A549 (cell line): Measurements from ENCODE around the gene PLA2G5. TPM values are rescaled to one million over a fixed set of nuclear protein-coding genes. Genes with fewer than 3 reads are reported as not detected.

Experiments
- ATAC-seq, 2 experiments: fragments of 200-7000 bp in 1 of 2; fragments of >200 bp in 1 of 2; cut with Nextera tagmentation in 1 of 2; cut with Tn5 transposase in 1 of 2; 3 replicates each; pipeline versions ENCODE4 v1.8.0 to v1.9.1; 2018 to 2020; ENCODE audit warnings: mild to moderate bottlenecking in 1 of 2, moderate library complexity in 1 of 2
- CTCF ChIA-PET: fragments of 300-600 bp; sonication (Branson Sonifier 250); formaldehyde crosslinking; extraction: SDS; loops from one replicate; lab custom pipeline; 2021; ENCODE audit warnings: antibody characterized with exemption, inconsistent platforms; lab: Yijun Ruan, JAX
- POLR2A ChIA-PET: fragments of 350-600 bp; formaldehyde crosslinking; extraction: SDS; loops from one replicate; lab custom pipeline; 2021; ENCODE audit warnings: antibody characterized with exemption, inconsistent platforms; lab: Yijun Ruan, JAX
- DNase-seq, 2 experiments: peaks; one replicate each; pipeline versions ENCODE4 v3.0.0 to v3.0.0-alpha.2; 2011 to 2016; ENCODE audit warnings: low read depth in 1 of 2, low spot score in 1 of 2
- FAIRE-seq: peaks from 2 replicates; lab custom pipeline; 2011; peaks lifted over from hg19 to GRCh38; lab: Jason Lieb, UNC
- H3K27ac ChIP-seq, 2 experiments: fragments of >200 bp; sonication (Bioruptor Twin); formaldehyde crosslinking; 3 replicates each; pipeline ENCODE4 v1.5.1; 2016 to 2017
- H3K4me1 ChIP-seq: fragments of >200 bp; sonication (Bioruptor Twin); formaldehyde crosslinking; 3 replicates; pipeline ENCODE4 v1.6.1; 2016
- H3K4me2 ChIP-seq: fragments of >200 bp; sonication (Bioruptor Twin); formaldehyde crosslinking; 3 replicates; pipeline ENCODE4 v1.6.1; 2016
- H3K4me3 ChIP-seq: fragments of >200 bp; sonication (Bioruptor Twin); formaldehyde crosslinking; 3 replicates; pipeline ENCODE4 v1.5.1; 2016
- H3K9me3 ChIP-seq: fragments of >200 bp; sonication (Bioruptor Twin); formaldehyde crosslinking; 3 replicates; pipeline ENCODE4 v1.6.1; 2016
- BHLHE40 ChIP-seq: IDR thresholded peaks from 2 replicates; pipeline ENCODE4 v1.6.1; 2012; ENCODE audit warnings: low read depth, low read length, inconsistent platforms
- CEBPB ChIP-seq, 2 experiments: fragments of >200 bp in 1 of 2; sonication (Bioruptor Twin) in 1 of 2; formaldehyde crosslinking in 1 of 2; IDR thresholded peaks; 2 replicates each; pipeline ENCODE4 v1.6.1; 2012 to 2016
- FOSB ChIP-seq: fragments of 250-450 bp; sonication (Bioruptor Pico); IDR thresholded peaks from 2 replicates; pipeline ENCODE4 v1.5.0; 2020; ENCODE audit warnings: mild to moderate bottlenecking, moderate library complexity
- FOSL2 ChIP-seq, 2 experiments: fragments of 450-650 bp in 1 of 2; fragments of >200 bp in 1 of 2; sonication (Bioruptor Twin) in 1 of 2; formaldehyde crosslinking; IDR thresholded peaks; 2 replicates each; pipeline versions ENCODE4 v1.5.0 to v1.6.1; 2016 to 2020; ENCODE audit warnings: mild to moderate bottlenecking in 1 of 2, moderate library complexity in 1 of 2
- FOXS1 ChIP-seq: fragments of 250-450 bp; sonication (Bioruptor Pico); IDR thresholded peaks from 2 replicates; pipeline ENCODE4 v1.5.0; 2020; ENCODE audit warnings: mild to moderate bottlenecking, moderate library complexity
- HDAC2 ChIP-seq: fragments of 200-600 bp; sonication (generic); IDR thresholded peaks from 2 replicates; pipeline ENCODE4 v1.6.1; 2016
- HEYL ChIP-seq: fragments of 250-450 bp; sonication (Bioruptor Pico); IDR thresholded peaks from 2 replicates; pipeline ENCODE4 v1.8.0; 2021; ENCODE audit warnings: mild to moderate bottlenecking, moderate library complexity
- HOXB13 ChIP-seq: fragments of 250-450 bp; sonication (Bioruptor Pico); IDR thresholded peaks from 2 replicates; pipeline ENCODE4 v1.5.0; 2020; ENCODE audit warnings: low read depth, mild to moderate bottlenecking, moderate library complexity
- JUN ChIP-seq, 2 experiments: fragments of >200 bp; sonication (Bioruptor Twin); formaldehyde crosslinking; IDR thresholded peaks; 2 replicates in 1 of 2; 3 replicates in 1 of 2; pipeline ENCODE4 v1.6.1; 2016 to 2017
- KDM1A ChIP-seq: fragments of 200-600 bp; sonication (generic); IDR thresholded peaks from 2 replicates; pipeline ENCODE4 v1.6.1; 2016; ENCODE audit warnings: low read depth, mild to moderate bottlenecking
- KDM5A ChIP-seq: fragments of 200-600 bp; sonication (generic); IDR thresholded peaks from 2 replicates; pipeline ENCODE4 v1.6.1; 2016; ENCODE audit warnings: antibody characterized with exemption, mild to moderate bottlenecking
- MAZ ChIP-seq: fragments of 150-350 bp; IDR thresholded peaks from 2 replicates; pipeline ENCODE4 v1.6.1; 2014; ENCODE audit warnings: antibody characterized with exemption, low read depth, low read length, borderline replicate concordance
- MYC ChIP-seq: IDR thresholded peaks from 2 replicates; pipeline ENCODE4 v1.6.1; 2012; ENCODE audit warnings: mild to moderate bottlenecking, inconsistent platforms, low read length, improper control_type of control experiment, borderline replicate concordance
- NFE2L2 ChIP-seq: fragments of 150-350 bp; conservative IDR thresholded peaks from 2 replicates; pipeline ENCODE4 v1.6.1; 2014; ENCODE audit warnings: low read length
- PHF8 ChIP-seq: fragments of 200-600 bp; sonication (generic); IDR thresholded peaks from 2 replicates; pipeline ENCODE4 v1.6.1; 2016; ENCODE audit warnings: low read depth, mild to moderate bottlenecking, antibody characterized with exemption, moderate library complexity, borderline replicate concordance
- RCOR1 ChIP-seq: fragments of 150-350 bp; IDR thresholded peaks from 2 replicates; pipeline ENCODE4 v1.6.1; 2014; ENCODE audit warnings: antibody characterized with exemption, low read length, low read depth
- RNF2 ChIP-seq: fragments of 200-600 bp; sonication (generic); IDR thresholded peaks from 2 replicates; pipeline ENCODE4 v1.6.1; 2016; ENCODE audit warnings: low read depth, mild to moderate bottlenecking, antibody characterized with exemption, moderate library complexity, borderline replicate concordance
- TFCP2L1 ChIP-seq: fragments of 250-450 bp; sonication (Bioruptor Pico); IDR thresholded peaks from 2 replicates; pipeline ENCODE4 v1.5.0; 2021; ENCODE audit warnings: mild to moderate bottlenecking
- ZC3H11A ChIP-seq: fragments of 450-650 bp; IDR thresholded peaks from 2 replicates; pipeline ENCODE4 v1.6.1; 2014; ENCODE audit warnings: antibody characterized with exemption, mild to moderate bottlenecking
- ZFP36 ChIP-seq: fragments of 450-650 bp; IDR thresholded peaks from 2 replicates; pipeline ENCODE4 v1.6.1; 2014; ENCODE audit warnings: borderline replicate concordance; ENCODE audit not compliant: partially characterized antibody
- ZNF302 ChIP-seq: fragments of 250-450 bp; sonication (Bioruptor Pico); IDR thresholded peaks from 2 replicates; pipeline ENCODE4 v1.9.0; 2021; ENCODE audit warnings: inconsistent platforms, mild to moderate bottlenecking, moderate library complexity
- WGBS: methylation state at CpG from one replicate; pipeline ENCODE4 v1.1.6; 2017; ENCODE audit errors: missing lambda C conversion rate; 5-methylcytosine and 5-hydroxymethylcytosine counted together
- polyA plus RNA-seq, 4 experiments: library from polyadenylated mRNA; depleted of rRNA in 3 of 4; stranded (reverse); fragments of >200 nt; fragmentation: RNase III in 1 of 4; extraction: RNeasy Plus Mini Kit Qiagen cat#74134 plus additional on column Dnase treatment in 1 of 4; gene quantifications; 2 replicates in 3 of 4; 3 replicates in 1 of 4; pipeline ENCODE4 v1.2.3, GENCODE V29; 2011 to 2017
- TF ChIP-seq, protein P1 (sequence below): fragments of 250-450 bp; sonication (Bioruptor Pico); IDR thresholded peaks from 2 replicates; pipeline ENCODE4 v1.5.0; 2021; ENCODE audit warnings: mild to moderate bottlenecking, moderate library complexity, borderline replicate concordance
- TF ChIP-seq, protein P2 (sequence below): IDR thresholded peaks from 2 replicates; pipeline ENCODE4 v1.6.1; 2012
- TF ChIP-seq, protein P3 (sequence below): fragments of >200 bp; sonication (Bioruptor Twin); formaldehyde crosslinking; IDR thresholded peaks from 3 replicates; pipeline ENCODE4 v1.6.1; 2016
- TF ChIP-seq, protein P4 (sequence below): fragments of 450-650 bp; IDR thresholded peaks from 2 replicates; pipeline ENCODE4 v1.6.1; 2014; ENCODE audit warnings: antibody characterized with exemption

PLA2G5 gene
- polyA plus RNA-seq, 2 of the 4 experiments (the other 2 are of a cell fraction) = not detected

DNA sequence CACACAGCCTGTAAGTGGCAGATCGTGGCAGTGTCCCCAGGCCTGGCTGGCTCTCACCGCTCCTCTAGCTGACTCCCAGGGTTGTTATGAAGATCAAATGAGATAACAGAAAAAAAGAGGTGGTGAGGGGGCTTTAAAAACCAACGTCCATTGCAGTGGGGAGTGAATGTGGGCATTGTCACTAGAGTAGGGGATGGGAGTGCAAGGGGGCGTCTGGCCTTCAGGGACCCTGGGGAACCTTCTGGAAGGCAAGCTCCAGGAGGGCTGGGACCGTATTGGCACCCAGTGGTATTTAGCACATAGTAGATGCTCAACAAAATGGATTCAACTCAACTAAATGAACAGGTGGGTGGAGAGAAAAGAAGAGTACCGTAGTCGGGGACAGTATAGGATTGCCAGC lies 45.9 kb downstream of the PLA2G5 start:
- Histone ChIP-seq H3K4me2 (no peak overlapping the region), H3K4me3 (no peak overlapping the region), H3K27ac (no peak overlapping the region), H3K4me1 (no peaks in the 10 kb centered on the region), H3K9me3 (no peaks in the 10 kb centered on the region)
- FAIRE-seq = no peak
- ChIA-PET CTCF (interaction anchor here (1.0 kb wide), 1 partner anchor 12 kb away, joined by 3 read pairs; no protein-coding TSS in a partner anchor), POLR2A (no interaction called here)
- DNase-seq = no peak
- WGBS = 49% methylated on average over 6 of the region's 7 CpGs
- ATAC-seq = no peak
- TF ChIP-seq HOXB13 (CRISPR knock-in tag) (no peak), FOSB (no peak), FOXS1 (CRISPR knock-in tag) (no peak), RNF2 (no peak), ZC3H11A (no peak), RCOR1 (no peak), MYC (no peak), HEYL (CRISPR knock-in tag) (no peak), ZFP36 (no peak), FOSL2 (IDR thresholded peaks at IDR 0.05) (no peak), FOSL2 (CRISPR knock-in tag; IDR thresholded peaks at IDR 0.05) (no peak), CEBPB (IDR thresholded peaks at IDR 0.05) (no peak), PHF8 (no peak), ZNF302 (CRISPR knock-in tag) (no peak), JUN (IDR thresholded peaks at IDR 0.05) (no peak), HDAC2 (no peak)
- TF ChIP-seq, protein P1, sequence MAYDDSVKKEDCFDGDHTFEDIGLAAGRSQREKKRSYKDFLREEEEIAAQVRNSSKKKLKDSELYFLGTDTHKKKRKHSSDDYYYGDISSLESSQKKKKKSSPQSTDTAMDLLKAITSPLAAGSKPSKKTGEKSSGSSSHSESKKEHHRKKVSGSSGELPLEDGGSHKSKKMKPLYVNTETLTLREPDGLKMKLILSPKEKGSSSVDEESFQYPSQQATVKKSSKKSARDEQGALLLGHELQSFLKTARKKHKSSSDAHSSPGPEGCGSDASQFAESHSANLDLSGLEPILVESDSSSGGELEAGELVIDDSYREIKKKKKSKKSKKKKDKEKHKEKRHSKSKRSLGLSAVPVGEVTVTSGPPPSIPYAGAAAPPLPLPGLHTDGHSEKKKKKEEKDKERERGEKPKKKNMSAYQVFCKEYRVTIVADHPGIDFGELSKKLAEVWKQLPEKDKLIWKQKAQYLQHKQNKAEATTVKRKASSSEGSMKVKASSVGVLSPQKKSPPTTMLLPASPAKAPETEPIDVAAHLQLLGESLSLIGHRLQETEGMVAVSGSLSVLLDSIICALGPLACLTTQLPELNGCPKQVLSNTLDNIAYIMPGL (CRISPR knock-in tag) = no peak
- TF ChIP-seq, protein P2, sequence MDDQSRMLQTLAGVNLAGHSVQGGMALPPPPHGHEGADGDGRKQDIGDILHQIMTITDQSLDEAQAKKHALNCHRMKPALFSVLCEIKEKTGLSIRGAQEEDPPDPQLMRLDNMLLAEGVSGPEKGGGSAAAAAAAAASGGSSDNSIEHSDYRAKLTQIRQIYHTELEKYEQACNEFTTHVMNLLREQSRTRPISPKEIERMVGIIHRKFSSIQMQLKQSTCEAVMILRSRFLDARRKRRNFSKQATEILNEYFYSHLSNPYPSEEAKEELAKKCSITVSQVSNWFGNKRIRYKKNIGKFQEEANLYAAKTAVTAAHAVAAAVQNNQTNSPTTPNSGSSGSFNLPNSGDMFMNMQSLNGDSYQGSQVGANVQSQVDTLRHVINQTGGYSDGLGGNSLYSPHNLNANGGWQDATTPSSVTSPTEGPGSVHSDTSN = no peak
- TF ChIP-seq, protein P3, sequence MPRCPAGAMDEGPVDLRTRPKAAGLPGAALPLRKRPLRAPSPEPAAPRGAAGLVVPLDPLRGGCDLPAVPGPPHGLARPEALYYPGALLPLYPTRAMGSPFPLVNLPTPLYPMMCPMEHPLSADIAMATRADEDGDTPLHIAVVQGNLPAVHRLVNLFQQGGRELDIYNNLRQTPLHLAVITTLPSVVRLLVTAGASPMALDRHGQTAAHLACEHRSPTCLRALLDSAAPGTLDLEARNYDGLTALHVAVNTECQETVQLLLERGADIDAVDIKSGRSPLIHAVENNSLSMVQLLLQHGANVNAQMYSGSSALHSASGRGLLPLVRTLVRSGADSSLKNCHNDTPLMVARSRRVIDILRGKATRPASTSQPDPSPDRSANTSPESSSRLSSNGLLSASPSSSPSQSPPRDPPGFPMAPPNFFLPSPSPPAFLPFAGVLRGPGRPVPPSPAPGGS = no peak
- TF ChIP-seq, protein P4, sequence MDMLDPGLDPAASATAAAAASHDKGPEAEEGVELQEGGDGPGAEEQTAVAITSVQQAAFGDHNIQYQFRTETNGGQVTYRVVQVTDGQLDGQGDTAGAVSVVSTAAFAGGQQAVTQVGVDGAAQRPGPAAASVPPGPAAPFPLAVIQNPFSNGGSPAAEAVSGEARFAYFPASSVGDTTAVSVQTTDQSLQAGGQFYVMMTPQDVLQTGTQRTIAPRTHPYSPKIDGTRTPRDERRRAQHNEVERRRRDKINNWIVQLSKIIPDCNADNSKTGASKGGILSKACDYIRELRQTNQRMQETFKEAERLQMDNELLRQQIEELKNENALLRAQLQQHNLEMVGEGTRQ = no peak

DNA sequence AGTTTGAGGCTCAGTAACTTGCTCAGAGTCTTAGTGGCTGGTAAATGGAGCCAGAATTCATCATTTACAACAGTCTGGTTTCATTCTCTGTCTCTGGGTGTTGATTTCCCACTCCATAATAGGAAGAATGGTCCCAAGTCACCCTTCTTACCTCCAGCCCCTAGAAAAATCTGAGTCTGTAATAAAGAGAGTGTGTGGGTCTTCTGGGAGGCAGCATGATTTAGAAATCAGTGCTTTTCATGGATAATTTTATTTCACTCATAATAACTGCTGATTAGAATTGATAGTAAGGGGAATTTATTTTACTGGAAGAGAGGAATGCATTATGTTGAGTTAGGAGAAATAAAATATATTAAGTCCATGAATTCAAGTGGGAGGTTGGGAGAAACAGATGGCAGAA lies 47.2 kb downstream of the PLA2G5 start:
- CTCF ChIA-PET = no interaction called here
- TF ChIP-seq ZNF302 (CRISPR knock-in tag) (no peak), CEBPB (IDR thresholded peaks at IDR 0.05) (no peak), HDAC2 (no peak), MYC (no peak), KDM1A (no peak), HOXB13 (CRISPR knock-in tag) (no peak), BHLHE40 (no peak), PHF8 (no peak), KDM5A (no peak), MAZ (no peak), TFCP2L1 (CRISPR knock-in tag) (no peak), FOSL2 (IDR thresholded peaks at IDR 0.05) (no peak), FOSL2 (CRISPR knock-in tag; IDR thresholded peaks at IDR 0.05) (no peak), NFE2L2 (no peak), ZC3H11A (no peak)
- TF ChIP-seq, protein P4 = no peak
- TF ChIP-seq, protein P2 = no peak
- FAIRE-seq (no peak), DNase-seq (no peak), ATAC-seq (no peak)
- no peaks in the 10 kb centered on the region for H3K9me3 ChIP-seq
- no peak overlapping the region for H3K4me2 ChIP-seq
- POLR2A ChIA-PET = no interaction called here
- H3K27ac ChIP-seq = no peak overlapping the region
- H3K4me1 ChIP-seq = no peaks in the 10 kb centered on the region
- no peak overlapping the region for H3K4me3 ChIP-seq
